Stomach (tissue), 4 donors: ENCODE measurements around the gene TMEM242.

Source experiments
- CTCF ChIP-seq, 7 experiments: fragments of 450-650 bp in 4 of 7; fragments of 200-600 bp in 3 of 7; sonication (generic) in 3 of 7; IDR thresholded peaks; one replicate each; pipeline ENCODE4 v1.5.1; 2016 to 2019; ENCODE audit warnings: antibody characterized with exemption in 7 of 7, control low read depth in 2 of 7, mild to moderate bottlenecking in 1 of 7
- POLR2AphosphoS5 ChIP-seq, 3 donors: sonication (generic); formaldehyde crosslinking; IDR thresholded peaks; one replicate each; pipeline ENCODE4 v1.6.1; 2016; ENCODE audit warnings: antibody characterized with exemption in 3 of 3

GRCh38 chr6:157358287-157358686 lies 35.0 kb upstream of the TMEM242 start:
- no peak for TF ChIP-seq POLR2AphosphoS5 (IDR thresholded peaks at IDR 0.05)
- TF ChIP-seq CTCF (IDR thresholded peaks at IDR 0.05) = no peak
